Stimulated activated CD4-positive, alpha-beta T cell treated with anti-CD3 and anti-CD28 coated beads, TNF-alpha, amount 100 ng/mL, for 48 hours (primary cell): ENCODE measurements around the gene HLTF.
"Not testable (repeated sequence)": the region's sequence is repeated elsewhere in the genome, so short reads cannot be mapped to it uniquely, and the experiment has no call there.

ENCODE experiments used
- DNase-seq, 3 donors: peaks; one replicate each; pipeline ENCODE4 v3.0.0-alpha.2; 2020; ENCODE audit warnings: low read depth in 3 of 3

Gene HLTF

DNA sequence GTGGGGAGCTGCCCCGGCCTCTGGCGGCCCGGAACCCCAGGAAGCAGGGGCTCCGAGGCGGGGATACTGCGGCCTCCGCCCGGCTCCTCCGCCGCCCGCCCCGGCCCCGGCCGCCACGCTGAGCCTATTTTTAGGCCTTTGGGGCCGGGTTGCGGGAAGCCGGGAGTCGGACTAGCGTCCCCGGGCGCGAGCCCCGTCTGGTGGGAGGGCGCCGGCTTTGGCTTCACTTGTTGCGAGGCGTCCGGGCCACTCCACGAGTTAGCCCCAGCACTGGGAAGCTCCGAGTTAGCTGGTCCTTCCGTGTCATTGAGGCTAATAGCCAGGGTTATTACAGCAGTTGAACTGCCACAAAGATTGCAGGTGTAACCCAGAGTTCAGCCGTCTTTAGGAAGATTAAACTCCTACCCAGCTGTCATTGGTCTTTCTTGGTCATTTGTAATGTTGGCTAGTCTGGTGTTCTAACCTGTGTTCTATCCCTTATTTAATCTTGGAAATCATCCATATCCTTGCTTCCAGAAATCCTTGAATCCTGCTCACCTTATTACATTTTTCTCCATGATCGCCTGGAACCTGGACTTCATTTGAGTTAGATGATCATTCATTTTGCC, 94.2 kb downstream of the HLTF start:
- DNase-seq = peak in 1 of 3 donors; percentile 27

DNA sequence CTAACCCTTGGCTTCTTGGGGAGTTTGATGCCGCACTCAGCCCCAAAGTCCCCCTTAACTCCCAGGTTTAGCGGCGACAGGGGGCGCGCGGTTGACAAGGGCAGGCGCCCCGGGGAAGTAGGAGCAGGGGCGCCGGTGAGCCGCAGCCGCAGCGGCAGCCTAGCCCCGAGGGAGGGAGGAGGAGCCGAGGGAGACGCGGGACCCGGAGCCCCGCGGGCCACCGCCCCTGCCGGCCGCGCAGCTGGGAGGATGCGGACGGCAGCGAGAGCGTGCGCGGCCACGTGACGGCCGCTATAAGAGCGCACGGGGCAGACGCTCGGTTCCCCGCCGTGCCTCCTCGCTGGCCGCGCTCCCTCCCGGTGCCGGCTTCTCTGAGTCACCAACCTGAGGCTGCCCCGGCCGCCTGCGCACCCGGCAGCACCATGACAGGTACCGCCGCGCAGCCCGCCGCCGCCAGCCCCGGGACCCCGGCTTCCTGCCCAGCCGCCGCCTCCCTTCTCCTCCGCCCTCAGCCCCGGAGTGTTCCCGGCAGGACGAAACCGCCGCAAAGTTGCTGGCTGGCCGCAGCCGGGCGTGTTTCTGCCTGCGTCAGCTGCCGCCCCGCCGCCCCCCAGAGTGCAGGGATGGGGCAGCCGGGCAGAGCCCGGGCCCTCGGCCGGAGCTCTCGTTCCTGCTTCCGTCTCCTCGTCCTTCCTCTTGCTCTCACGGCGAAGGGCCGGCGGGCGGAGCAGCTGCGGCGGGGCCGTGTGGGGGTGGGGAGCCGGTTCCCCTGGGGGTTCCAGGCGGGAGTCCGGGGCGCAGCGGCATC, 94.9 kb downstream of the HLTF start, which contains the start of gene GYG1:
Gene GYG1, plus strand, starts transcription at position 322 of the 808 bp plus-strand sequence. Its CDS starts 101 bp downstream, at position 423.
- DNase-seq = peak; percentile 50 to 66 (median 57)

DNA sequence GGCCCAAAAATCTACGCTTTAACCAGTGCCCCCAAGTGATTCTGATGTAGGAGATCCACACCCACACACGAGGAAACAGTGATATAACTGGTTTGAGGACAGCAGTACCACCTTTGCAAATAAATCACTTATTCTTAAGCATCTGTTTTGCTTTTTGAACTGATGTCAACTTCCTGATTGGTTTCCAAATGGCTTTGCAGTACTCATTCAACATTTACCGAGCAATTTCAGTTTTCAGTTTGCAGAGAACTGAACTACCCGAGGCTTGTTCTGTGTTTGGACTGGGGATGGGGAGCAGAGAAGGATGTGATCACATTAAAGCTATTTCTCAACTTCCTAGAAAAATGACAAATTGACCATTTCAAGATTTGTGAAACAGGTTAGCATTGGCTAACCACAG, 96.1 kb downstream of the HLTF start:
- no peak for DNase-seq

DNA sequence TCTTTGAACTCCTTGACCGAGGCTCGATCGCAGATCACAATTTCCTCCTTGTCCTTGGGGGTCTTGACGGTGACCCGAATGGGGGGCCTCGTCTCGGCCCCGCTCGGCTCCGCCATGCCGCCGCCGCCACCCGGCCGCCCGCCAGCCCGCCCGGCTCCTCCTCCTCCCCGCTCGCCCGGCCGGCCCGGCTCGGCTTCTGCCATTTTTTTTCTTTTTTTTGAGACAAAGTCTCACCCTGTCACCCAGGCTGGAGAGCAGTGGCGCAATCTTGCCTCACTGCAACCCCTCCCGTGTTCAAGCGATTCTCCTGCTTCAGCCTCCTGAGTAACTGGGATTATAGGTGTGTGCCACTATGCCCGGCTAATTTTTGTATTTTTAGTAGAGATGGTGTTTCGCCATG, 98.8 kb downstream of the HLTF start:
- not testable (repeated sequence) for DNase-seq

DNA sequence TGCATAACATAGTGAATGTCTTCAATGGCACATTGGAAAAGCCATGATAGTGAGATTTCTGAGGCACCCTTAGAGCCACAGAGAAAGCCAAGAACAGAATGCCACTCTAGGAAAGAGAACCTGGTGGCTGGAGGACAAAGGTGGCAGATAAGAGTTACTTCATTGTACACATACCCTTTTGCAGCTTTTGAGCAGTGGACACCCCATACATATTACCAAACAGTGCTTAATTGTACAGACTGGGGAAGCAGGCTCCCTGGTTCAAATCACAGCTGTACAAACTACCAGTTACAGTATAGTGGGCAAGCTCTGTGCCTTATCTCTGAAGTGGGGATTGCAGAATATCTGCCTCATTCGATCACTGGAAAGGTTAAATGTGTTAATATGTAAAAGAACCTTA, 105.1 kb downstream of the HLTF start:
- DNase-seq = no peak
